ENCODE data around the gene RHOXF2. TPM values are rescaled to one million over a fixed set of nuclear protein-coding genes. Genes with fewer than 3 reads are reported as not detected.
"Not testable (repeated sequence)": the region's sequence is repeated elsewhere in the genome, so short reads cannot be mapped to it uniquely, and the experiment has no call there.

Gene RHOXF2
- total and polyA plus RNA-seq, 4 donors = 0.09 TPM; not detected in 3

GRCh38 chrX:120140293-120140981 is 18.0 kb upstream of the RHOXF2 start:
- Histone ChIP-seq H3K4me3 (ENCODE audit: low read depth, low read length) (no peak overlapping the region), H3K27me3 (ENCODE audit: control insufficient read depth, insufficient read depth, low read length) (no peaks in the 10 kb centered on the region), H3K27ac (ENCODE audit: low read depth, low read length) (no peak overlapping the region), H3K36me3 (ENCODE audit: control insufficient read depth, insufficient read depth, low read length) (no peaks in the 10 kb centered on the region), H3K4me1 (ENCODE audit: control insufficient read depth, insufficient read depth, low read length) (peaks cover 6% of the 10 kb centered on the region), H3K9me3 (ENCODE audit: control insufficient read depth, insufficient read depth, low read length) (no peaks in the 10 kb centered on the region)
- WGBS (ENCODE audit: insufficient coverage) = 78% methylated on average over 2 of the region's 11 CpGs
- no peak for DNase-seq (ENCODE audit: low read depth in 4 of 6, low spot score in 6 of 6)

- H3K27me3 ChIP-seq (ENCODE audit: control insufficient read depth, insufficient read depth, low read length) = no peaks in the 10 kb centered on the region
- H3K36me3 ChIP-seq (ENCODE audit: control insufficient read depth, insufficient read depth, low read length) = no peaks in the 10 kb centered on the region
- H3K4me1 ChIP-seq (ENCODE audit: control insufficient read depth, insufficient read depth, low read length) = peaks cover 6% of the 10 kb centered on the region
- H3K9me3 ChIP-seq (ENCODE audit: control insufficient read depth, insufficient read depth, low read length) = no peaks in the 10 kb centered on the region
- H3K4me3 ChIP-seq (ENCODE audit: low read depth, low read length) = no peak overlapping the region
- H3K27ac ChIP-seq (ENCODE audit: low read depth, low read length) = no peak overlapping the region
- 54% methylated on average over 10 of the region's 12 CpGs for WGBS (ENCODE audit: insufficient coverage)
- peak in 2 of 6 donors; percentile 2 to 51 for DNase-seq (ENCODE audit: low read depth in 4 of 6, low spot score in 6 of 6)
Measured at GRCh38 chrX:120144178-120144844, 14.1 kb upstream of the RHOXF2 start.

GRCh38 chrX:120145295-120145925 is 13.0 kb upstream of the RHOXF2 start:
- H3K9me3 ChIP-seq (ENCODE audit: control insufficient read depth, insufficient read depth, low read length) = no peaks in the 10 kb centered on the region
- DNase-seq (ENCODE audit: low read depth in 4 of 6, low spot score in 6 of 6) = no peak
- no peaks in the 10 kb centered on the region for H3K27me3 ChIP-seq (ENCODE audit: control insufficient read depth, insufficient read depth, low read length)
- 63% methylated on average over 1 of the region's 4 CpGs for WGBS (ENCODE audit: insufficient coverage)
- H3K4me3 ChIP-seq (ENCODE audit: low read depth, low read length) = no peak overlapping the region
- H3K36me3 ChIP-seq (ENCODE audit: control insufficient read depth, insufficient read depth, low read length) = no peaks in the 10 kb centered on the region
- H3K4me1 ChIP-seq (ENCODE audit: control insufficient read depth, insufficient read depth, low read length) = peaks cover 6% of the 10 kb centered on the region
- H3K27ac ChIP-seq (ENCODE audit: low read depth, low read length) = no peak overlapping the region

- not testable (repeated sequence) for H3K27ac ChIP-seq (ENCODE audit: low read depth, low read length); H3K36me3 ChIP-seq (ENCODE audit: control insufficient read depth, insufficient read depth, low read length); H3K9me3 ChIP-seq (ENCODE audit: control insufficient read depth, insufficient read depth, low read length); H3K4me3 ChIP-seq (ENCODE audit: low read depth, low read length); H3K27me3 ChIP-seq (ENCODE audit: control insufficient read depth, insufficient read depth, low read length); H3K4me1 ChIP-seq (ENCODE audit: control insufficient read depth, insufficient read depth, low read length); DNase-seq (ENCODE audit: low read depth in 4 of 6, low spot score in 6 of 6)
- 100% methylated on average over 1 of the region's 1 CpG for WGBS (ENCODE audit: insufficient coverage)
Measured at GRCh38 chrX:120146323-120146722, 12.1 kb upstream of the RHOXF2 start.

GRCh38 chrX:120147537-120147936 is 10.9 kb upstream of the RHOXF2 start:
- Histone ChIP-seq H3K27ac (ENCODE audit: low read depth, low read length) (no peak overlapping the region), H3K4me3 (ENCODE audit: low read depth, low read length) (no peak overlapping the region), H3K27me3 (ENCODE audit: control insufficient read depth, insufficient read depth, low read length) (no peaks in the 10 kb centered on the region), H3K9me3 (ENCODE audit: control insufficient read depth, insufficient read depth, low read length) (no peaks in the 10 kb centered on the region), H3K4me1 (ENCODE audit: control insufficient read depth, insufficient read depth, low read length) (peaks cover 6% of the 10 kb centered on the region), H3K36me3 (ENCODE audit: control insufficient read depth, insufficient read depth, low read length) (no peaks in the 10 kb centered on the region)
- WGBS (ENCODE audit: insufficient coverage) = 93% methylated on average over 8 of the region's 8 CpGs
- no peak for DNase-seq (ENCODE audit: low read depth in 4 of 6, low spot score in 6 of 6)

- not testable (repeated sequence) for H3K27ac ChIP-seq (ENCODE audit: low read depth, low read length); H3K4me3 ChIP-seq (ENCODE audit: low read depth, low read length); H3K4me1 ChIP-seq (ENCODE audit: control insufficient read depth, insufficient read depth, low read length); H3K27me3 ChIP-seq (ENCODE audit: control insufficient read depth, insufficient read depth, low read length); H3K36me3 ChIP-seq (ENCODE audit: control insufficient read depth, insufficient read depth, low read length); H3K9me3 ChIP-seq (ENCODE audit: control insufficient read depth, insufficient read depth, low read length); DNase-seq (ENCODE audit: low read depth in 4 of 6, low spot score in 6 of 6)
- WGBS (ENCODE audit: insufficient coverage) = no CpG with 5 or more reads among the region's 12 CpGs
Measured at GRCh38 chrX:120150109-120150744, 8.2 kb upstream of the RHOXF2 start.

- not testable (repeated sequence) for H3K9me3 ChIP-seq (ENCODE audit: control insufficient read depth, insufficient read depth, low read length); DNase-seq (ENCODE audit: low read depth in 4 of 6, low spot score in 6 of 6); H3K4me1 ChIP-seq (ENCODE audit: control insufficient read depth, insufficient read depth, low read length); H3K4me3 ChIP-seq (ENCODE audit: low read depth, low read length); H3K27ac ChIP-seq (ENCODE audit: low read depth, low read length); H3K27me3 ChIP-seq (ENCODE audit: control insufficient read depth, insufficient read depth, low read length); H3K36me3 ChIP-seq (ENCODE audit: control insufficient read depth, insufficient read depth, low read length)
- no CpG with 5 or more reads among the region's 33 CpGs for WGBS (ENCODE audit: insufficient coverage)
Measured at GRCh38 chrX:120159086-120159485, 673 bp downstream of the RHOXF2 start.

- not testable (repeated sequence) for H3K4me3 ChIP-seq (ENCODE audit: low read depth, low read length); H3K9me3 ChIP-seq (ENCODE audit: control insufficient read depth, insufficient read depth, low read length); H3K36me3 ChIP-seq (ENCODE audit: control insufficient read depth, insufficient read depth, low read length); DNase-seq (ENCODE audit: low read depth in 4 of 6, low spot score in 6 of 6); H3K27ac ChIP-seq (ENCODE audit: low read depth, low read length); H3K27me3 ChIP-seq (ENCODE audit: control insufficient read depth, insufficient read depth, low read length); H3K4me1 ChIP-seq (ENCODE audit: control insufficient read depth, insufficient read depth, low read length)
- WGBS (ENCODE audit: insufficient coverage) = no CpG with 5 or more reads among the region's 6 CpGs
Measured at GRCh38 chrX:120193254-120193653, 34.8 kb downstream of the RHOXF2 start.

GRCh38 chrX:120193720-120194119 is 35.3 kb downstream of the RHOXF2 start:
- no CpG with 5 or more reads among the region's 2 CpGs for WGBS (ENCODE audit: insufficient coverage)
- not testable (repeated sequence) for H3K4me3 ChIP-seq (ENCODE audit: low read depth, low read length); H3K27me3 ChIP-seq (ENCODE audit: control insufficient read depth, insufficient read depth, low read length); H3K4me1 ChIP-seq (ENCODE audit: control insufficient read depth, insufficient read depth, low read length); DNase-seq (ENCODE audit: low read depth in 4 of 6, low spot score in 6 of 6); H3K9me3 ChIP-seq (ENCODE audit: control insufficient read depth, insufficient read depth, low read length); H3K27ac ChIP-seq (ENCODE audit: low read depth, low read length); H3K36me3 ChIP-seq (ENCODE audit: control insufficient read depth, insufficient read depth, low read length)

Measured in spinal cord (tissue), 10 donors.